HT-29 (cell line): ENCODE results near the gene GNG14. TPM values are rescaled to one million over a fixed set of nuclear protein-coding genes. Genes with fewer than 3 reads are reported as not detected.
A peak's percentile ranks its signal among the peaks of the same experiment; 100 is the strongest.
"Not testable (repeated sequence)": the region's sequence is repeated elsewhere in the genome, so short reads cannot be mapped to it uniquely, and the experiment has no call there.

ENCODE experiments used
- DNase-seq: peaks from one replicate; pipeline ENCODE4 v3.0.0-alpha.2; 2015; ENCODE audit warnings: low spot score
- total RNA-seq: library from RNA; depleted of rRNA; stranded (reverse); fragments of >200 nt; shearing (Covaris generic); gene quantifications from 2 replicates; pipeline ENCODE4 v1.2.3, GENCODE V29; 2014

Gene GNG14
- total RNA-seq, 1 experiment from 2014 or later, result not detected

GRCh38 chr19:12696366-12697335, 8.9 kb downstream of the GNG14 start, which contains the start of gene FBXW9:
Gene FBXW9 (minus strand): TSS chr19:12696631. CDS start chr19:12696581, 50 bp downstream.
- peak; percentile 90 for DNase-seq

GRCh38 chr19:12697425-12697824, 9.6 kb downstream of the GNG14 start:
- not testable (repeated sequence) for DNase-seq

GRCh38 chr19:12698138-12698537, 10.3 kb downstream of the GNG14 start:
- no peak for DNase-seq

GRCh38 chr19:12701596-12702282, 13.9 kb downstream of the GNG14 start:
- DNase-seq, result no peak

GRCh38 chr19:12703046-12703445, 15.2 kb downstream of the GNG14 start:
- DNase-seq, result no peak

GRCh38 chr19:12705169-12705568, 17.4 kb downstream of the GNG14 start:
- no peak for DNase-seq

- DNase-seq, result no peak
Measured at GRCh38 chr19:12705654-12706331, 18.0 kb downstream of the GNG14 start.

- DNase-seq, result no peak
Measured at GRCh38 chr19:12706332-12706718, 18.5 kb downstream of the GNG14 start.

- no peak for DNase-seq
Measured at GRCh38 chr19:12708641-12709040, 20.8 kb downstream of the GNG14 start.

- DNase-seq, result no peak
Measured at GRCh38 chr19:12711187-12711586, 23.4 kb downstream of the GNG14 start.

- DNase-seq, result not testable (repeated sequence)
Measured at GRCh38 chr19:12712077-12712476, 24.3 kb downstream of the GNG14 start.

GRCh38 chr19:12713304-12713703, 25.5 kb downstream of the GNG14 start:
- DNase-seq, result not testable (repeated sequence)

- no peak for DNase-seq
Measured at GRCh38 chr19:12715102-12715501, 27.3 kb downstream of the GNG14 start.

GRCh38 chr19:12715929-12716328, 28.1 kb downstream of the GNG14 start:
- no peak for DNase-seq

- DNase-seq, result no peak
Measured at GRCh38 chr19:12720296-12720695, 32.5 kb downstream of the GNG14 start.

- no peak for DNase-seq
Measured at GRCh38 chr19:12720851-12721655, 33.3 kb downstream of the GNG14 start.

- peak; percentile 26 for DNase-seq
Measured at GRCh38 chr19:12721656-12722565, 34.1 kb downstream of the GNG14 start.

- peak; percentile 96 for DNase-seq
Measured at GRCh38 chr19:12722566-12723380, 35.0 kb downstream of the GNG14 start.

GRCh38 chr19:12723381-12723640, 35.5 kb downstream of the GNG14 start:
- no peak for DNase-seq
